Measurements from ENCODE around the gene HOMER2.

DNA sequence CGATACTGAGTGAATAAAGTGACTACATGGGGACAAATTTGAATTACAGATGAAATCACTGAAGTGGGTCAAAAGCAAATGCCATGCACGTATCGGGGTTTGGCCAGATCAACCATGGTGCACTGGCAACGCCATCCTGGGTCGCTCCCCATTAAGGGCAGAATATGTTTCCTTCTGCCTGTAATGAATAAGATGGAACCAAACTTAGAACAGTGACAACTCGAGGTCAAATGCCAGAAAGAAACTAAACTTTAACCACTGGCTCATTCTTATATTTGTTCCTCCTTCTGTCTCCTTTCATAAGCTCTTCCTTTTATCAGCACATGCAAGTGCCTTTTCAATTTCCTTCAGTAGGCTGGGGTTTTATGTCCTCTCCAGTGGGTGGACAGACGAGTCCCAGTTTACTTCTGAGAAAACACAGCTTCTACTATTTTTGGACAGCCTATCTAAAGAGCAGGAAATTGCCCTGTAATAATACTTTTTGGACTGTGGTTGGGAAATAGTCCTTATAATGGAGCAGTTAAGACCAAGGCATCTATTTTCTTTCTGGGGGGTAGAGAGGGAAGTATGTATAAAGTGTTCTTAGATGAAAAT, 81.7 kb downstream of the HOMER2 start:
- TF ChIP-seq POLR2A (IDR thresholded peaks at IDR 0.05) (no peak), CTCF (IDR thresholded peaks at IDR 0.05) (no peak)
